HepG2 (cell line): ENCODE measurements around the gene TRIM59. TPM values are rescaled to one million over a fixed set of nuclear protein-coding genes. Genes with fewer than 3 reads are reported as not detected.

Experiments used
- ATAC-seq: fragments of 200-7000 bp; cut with Tn5 transposase; 3 replicates; pipeline ENCODE4 v1.9.1; 2020; ENCODE audit warnings: mild to moderate bottlenecking, moderate library complexity
- BruUV-seq: library from RNA; stranded (reverse); fragments of 400-500 nt; replicated peaks from 2 replicates; lab custom pipeline; 2021; lab: Mats Ljungman, UMichigan
- CTCF ChIA-PET: fragments of 300-600 bp; formaldehyde crosslinking; extraction: SDS; loops from one replicate; lab custom pipeline; 2021; ENCODE audit warnings: low total read pairs, inconsistent platforms, low intra/inter-chr PET ratio; lab: Yijun Ruan, JAX
- POLR2A ChIA-PET: fragments of 350-600 bp; sonication (Branson Sonifier 250); formaldehyde crosslinking; loops from one replicate; lab custom pipeline; 2020; ENCODE audit warnings: antibody characterized with exemption, inconsistent platforms; lab: Yijun Ruan, JAX
- DNase-seq: peaks from one replicate; pipeline ENCODE4 v3.0.0-alpha.2; 2015; ENCODE audit warnings: low spot score
- FAIRE-seq: peaks from 3 replicates; lab custom pipeline; 2011; peaks lifted over from hg19 to GRCh38; lab: Jason Lieb, UNC
- H2AFZ ChIP-seq: one replicate; pipeline ENCODE4 v1.6.1; 2011; ENCODE audit warnings: low read length, inconsistent platforms
- H3K27ac ChIP-seq: fragments of 300-600 bp; 3 replicates; pipeline ENCODE4 v1.8.0; 2011; ENCODE audit warnings: mixed run types, mild to moderate bottlenecking, mixed read lengths, low read length, inconsistent platforms; ENCODE audit not compliant: insufficient read depth; ENCODE audit errors: extremely low read length
- H3K27me3 ChIP-seq, 2 experiments: fragments of 200-600 bp in 1 of 2; 2 replicates in 1 of 2; 3 replicates in 1 of 2; pipeline versions ENCODE4 v1.6.0 to v1.8.0; 2011; ENCODE audit warnings: low read length in 2 of 2, mild to moderate bottlenecking in 2 of 2, moderate library complexity in 2 of 2, inconsistent platforms in 1 of 2; ENCODE audit not compliant: insufficient read depth in 2 of 2, control insufficient read depth in 1 of 2
- H3K36me3 ChIP-seq, 2 experiments: fragments of 200-600 bp in 1 of 2; replicated peaks in 1 of 2; 2 replicates in 1 of 2; 3 replicates in 1 of 2; pipeline versions ENCODE4 v1.5.1 to v1.8.0; 2011; ENCODE audit warnings: low read length in 2 of 2, inconsistent platforms in 1 of 2; ENCODE audit not compliant: insufficient read depth in 2 of 2, control insufficient read depth in 1 of 2
- H3K4me1 ChIP-seq: 2 replicates; pipeline ENCODE4 v1.5.1; 2012; ENCODE audit warnings: low read length, inconsistent platforms; ENCODE audit not compliant: insufficient read depth
- H3K4me2 ChIP-seq: 2 replicates; pipeline ENCODE4 v1.6.0; 2011; ENCODE audit warnings: low read depth, low read length, inconsistent platforms
- H3K4me3 ChIP-seq, 3 experiments: fragments of 200-600 bp in 1 of 3; sonication (generic), shearing (Covaris generic) in 1 of 3; replicated peaks in 1 of 3; 2 replicates each; pipeline ENCODE4 v1.5.1; 2011 to 2016; ENCODE audit warnings: low read length in 3 of 3, inconsistent platforms in 2 of 3, low read depth in 2 of 3, mild to moderate bottlenecking in 2 of 3, control low read depth in 1 of 3, mixed read lengths in 1 of 3; ENCODE audit not compliant: insufficient read depth in 1 of 3
- H3K79me2 ChIP-seq: one replicate; pipeline ENCODE4 v1.6.1; 2011; ENCODE audit warnings: low read length, inconsistent platforms; ENCODE audit not compliant: insufficient read depth
- H3K9ac ChIP-seq: 2 replicates; pipeline ENCODE4 v1.6.0; 2011; ENCODE audit warnings: mild to moderate bottlenecking, low read depth, low read length, inconsistent platforms; ENCODE audit not compliant: insufficient read depth
- H3K9me3 ChIP-seq: 2 replicates; pipeline ENCODE4 v1.5.1; 2012; ENCODE audit warnings: mild to moderate bottlenecking, low read length
- H4K20me1 ChIP-seq: 2 replicates; pipeline ENCODE4 v1.6.0; 2011; ENCODE audit warnings: inconsistent platforms, mild to moderate bottlenecking, low read length, moderate library complexity; ENCODE audit not compliant: insufficient read depth
- HOXA9 ChIP-seq: sonication (generic); formaldehyde crosslinking; IDR thresholded peaks from 2 replicates; pipeline ENCODE4 v1.8.1; 2022; ENCODE audit warnings: missing genetic modification reagents, mild to moderate bottlenecking, moderate library complexity, borderline replicate concordance
- MAX ChIP-seq: IDR thresholded peaks from 2 replicates; pipeline ENCODE4 v1.6.1; 2012; ENCODE audit warnings: inconsistent platforms
- NFYC ChIP-seq: IDR thresholded peaks from 2 replicates; pipeline ENCODE4 v1.6.1; 2016; ENCODE audit warnings: missing genetic modification reagents, missing compliant biosample characterization
- TSC22D2 ChIP-seq: sonication (generic); formaldehyde crosslinking; IDR thresholded peaks from 2 replicates; pipeline ENCODE4 v1.5.1; 2020; ENCODE audit warnings: missing genetic modification reagents, mild to moderate bottlenecking, borderline replicate concordance
- USF2 ChIP-seq, 2 experiments: sonication (generic) in 1 of 2; formaldehyde crosslinking in 1 of 2; IDR thresholded peaks; 2 replicates each; pipeline versions ENCODE4 v1.5.1 to v1.6.1; 2011 to 2020; ENCODE audit warnings: borderline replicate concordance in 1 of 2, low read depth in 1 of 2, low read length in 1 of 2, mild to moderate bottlenecking in 1 of 2, missing genetic modification reagents in 1 of 2, moderate library complexity in 1 of 2
- ZNF121 ChIP-seq: sonication (generic); formaldehyde crosslinking; IDR thresholded peaks from 2 replicates; pipeline ENCODE4 v1.5.0; 2020; ENCODE audit warnings: mild to moderate bottlenecking, missing genetic modification reagents
- ZNF552 ChIP-seq: sonication (generic); formaldehyde crosslinking; IDR thresholded peaks from 2 replicates; pipeline ENCODE4 v1.9.0; 2022; ENCODE audit warnings: missing genetic modification reagents, mild to moderate bottlenecking, borderline replicate concordance
- WGBS: methylation state at CpG from one replicate; pipeline ENCODE4 v1.1.6; 2017; ENCODE audit warnings: low lambda C conversion rate; 5-methylcytosine and 5-hydroxymethylcytosine counted together
- in situ Hi-C: cut with HindIII; loops from 2 replicates; pipeline ENCODE4 v1.10.0; 2017; ENCODE audit warnings: low pct_unique_long_range_greater_than_20kb; ENCODE audit not compliant: extremely low pct_ligation_motif_present
- intact Hi-C: fragments of 100-400 bp; cut with micrococcal nuclease; formaldehyde crosslinking; loops from one replicate; pipeline ENCODE4 v1.10.0; 2022; ENCODE audit not compliant: unreplicated experiment
- polyA plus RNA-seq, 8 experiments: library from polyadenylated mRNA; depleted of rRNA in 3 of 8; stranded (reverse) in 7 of 8; unstranded in 1 of 8; fragments of >200 nt; fragmentation: Illumina TruSeq in 4 of 8; extraction: Trizol in 4 of 8; gene quantifications; 2 replicates each; pipeline versions ENCODE4 v1.2.1 to v1.2.3, GENCODE V29; 2011 to 2016; ENCODE audit warnings: low read depth in 4 of 8, missing spikeins in 1 of 8, mixed read lengths in 1 of 8; ENCODE audit not compliant: insufficient read depth in 1 of 8
- total RNA-seq, 5 experiments: library from RNA; depleted of rRNA; stranded (reverse); fragments of >200 nt; fragmentation: Illumina TruSeq; extraction: Trizol; gene quantifications; 2 replicates each; pipeline ENCODE4 v1.2.3, GENCODE V29; 2016; ENCODE audit warnings: low read depth in 1 of 5

Gene TRIM59
- total and polyA plus RNA-seq, 2 of the 13 experiments (the other 11 are each of a cell fraction or from before 2014, with no cell fraction given): 1.3 to 3.2 TPM

GRCh38 chr3:160445854-160446253 lies 3.7 kb downstream of the TRIM59 start:
- POLR2A ChIA-PET: no interaction called here
- 0 out of 2 replicates have a peak, but pooled peaks have one; percentile 14 for TF ChIP-seq ZNF121 (CRISPR knock-in tag)
- TF ChIP-seq TSC22D2 (CRISPR knock-in tag): no peak
- no peak for TF ChIP-seq MAX
- DNase-seq (no peak), ATAC-seq (no peak), FAIRE-seq (no peak)
- intact Hi-C loops (no loop called here), in situ Hi-C loops (no loop called here)
- H3K9me3 ChIP-seq: no peaks in the 10 kb centered on the region
- 0 out of 2 replicates have a peak, but pooled peaks cover 11% of the 10 kb centered on the region for H3K4me1 ChIP-seq
- no peaks in the 10 kb centered on the region for H3K36me3 ChIP-seq
- no peak overlapping the region for H3K27ac ChIP-seq
- BruUV-seq: no TSS peak
- H3K79me2 ChIP-seq: no peaks in the 10 kb centered on the region
- CTCF ChIA-PET: no interaction called here
- 50% methylated on average over 1 of the region's 1 CpG for WGBS
- no peaks in the 10 kb centered on the region for H4K20me1 ChIP-seq
- no peak overlapping the region for H3K4me3 ChIP-seq
- no peaks in the 10 kb centered on the region; a peak in 2 of 5 replicates for H3K27me3 ChIP-seq
- H2AFZ ChIP-seq: no peak overlapping the region
- no peak overlapping the region for H3K9ac ChIP-seq
- no peak overlapping the region for H3K4me2 ChIP-seq

- Histone ChIP-seq H3K36me3 (no peaks in the 10 kb centered on the region), H4K20me1 (no peaks in the 10 kb centered on the region), H3K9me3 (no peaks in the 10 kb centered on the region), H2AFZ (no peak overlapping the region), H3K4me1 (0 out of 2 replicates have a peak, but pooled peaks cover 5% of the 10 kb centered on the region), H3K4me3 (no peak overlapping the region), H3K9ac (no peak overlapping the region), H3K4me2 (no peak overlapping the region), H3K27ac (no peak overlapping the region), H3K79me2 (no peaks in the 10 kb centered on the region), H3K27me3 (no peaks in the 10 kb centered on the region; a peak in 1 of 5 replicates)
- DNase-seq: no peak
- FAIRE-seq: no peak
- no TSS peak for BruUV-seq
- TF ChIP-seq HOXA9 (CRISPR knock-in tag): no peak
- peak; percentile 21; the same call in 1 of the 2 replicates for TF ChIP-seq NFYC
- TF ChIP-seq USF2 (IDR thresholded peaks at IDR 0.05; ENCODE audit: low read depth, low read length): 0 out of 2 replicates have a peak, but pooled peaks have one; percentile 7
- TF ChIP-seq USF2 (CRISPR knock-in tag; IDR thresholded peaks at IDR 0.05; ENCODE audit: borderline replicate concordance): peak; percentile 21; the same call in 1 of the 2 replicates
- TF ChIP-seq ZNF552: no peak
- POLR2A ChIA-PET: no interaction called here
- CTCF ChIA-PET: no interaction called here
- ATAC-seq: no peak; the same call in 2 of the 3 replicates
- in situ Hi-C loops (no loop called here), intact Hi-C loops (no loop called here)
- WGBS: 69% methylated on average over 1 of the region's 1 CpG
Observed at GRCh38 chr3:160444411-160444810, 5.2 kb downstream of the TRIM59 start.
